ENCODE data around the gene SRC.

SRC gene

DNA sequence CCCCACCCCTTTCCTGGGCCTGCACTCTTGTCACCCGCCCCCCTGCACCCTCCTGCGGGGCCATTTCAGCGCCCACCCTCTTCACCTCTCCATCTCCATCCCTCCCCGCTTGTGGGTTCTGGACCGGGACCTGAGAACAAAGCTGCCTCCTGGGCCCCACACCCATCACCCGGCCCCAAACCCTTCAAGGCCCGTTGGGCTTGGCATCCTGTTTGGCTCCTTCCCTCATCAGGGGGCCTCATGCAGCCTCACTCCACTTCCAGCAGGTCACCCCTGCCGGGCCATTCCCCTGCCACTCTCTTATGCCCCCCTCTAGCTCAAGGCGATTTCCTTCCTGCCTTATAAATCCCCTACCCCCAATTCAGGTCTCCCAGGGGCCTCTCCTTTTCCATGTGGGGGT, 67.4 kb downstream of the SRC start:
- no peak for DNase-seq (ENCODE audit: low read depth)

DNA sequence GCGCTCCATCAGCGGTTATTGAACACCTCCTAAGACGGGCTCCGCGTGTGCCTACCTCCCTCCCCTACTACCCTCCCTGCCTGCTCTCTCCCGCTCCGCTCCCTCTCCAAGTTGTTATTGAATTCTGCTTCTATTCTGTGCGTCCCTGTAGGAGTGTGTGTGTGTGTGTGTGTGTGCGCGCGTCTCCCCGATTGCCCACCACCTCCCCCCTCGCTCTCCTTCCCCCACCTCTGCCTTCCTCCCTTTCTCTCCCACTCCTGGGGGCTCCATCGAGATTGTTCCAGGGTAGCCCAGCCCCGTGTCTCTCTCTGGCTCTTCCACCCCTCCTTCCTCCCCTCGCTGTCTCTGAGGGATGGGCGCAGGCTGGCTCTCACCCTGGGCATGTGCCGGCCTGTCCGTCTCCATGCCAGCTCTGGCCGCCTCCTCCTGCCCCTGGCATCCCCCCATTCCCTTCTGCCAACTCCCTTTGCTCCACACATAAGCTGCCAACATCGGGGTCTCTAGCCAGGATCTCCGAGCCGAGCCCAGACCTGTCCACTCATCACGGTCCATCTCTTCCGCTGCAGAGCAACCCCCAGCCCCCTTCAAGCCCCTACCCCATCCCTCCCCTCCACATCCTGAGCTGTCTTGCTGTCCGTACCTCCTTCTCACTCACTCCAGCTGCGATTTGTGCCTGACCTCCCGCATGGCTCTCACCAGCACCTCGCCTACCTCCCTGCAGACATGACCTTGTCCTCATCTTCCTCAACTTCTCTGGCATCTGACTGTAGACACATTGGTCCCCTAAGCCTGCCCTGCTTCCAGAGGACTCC, 68.5 kb downstream of the SRC start:
- DNase-seq (ENCODE audit: low read depth): no peak

- no peak for DNase-seq (ENCODE audit: low read depth)
Observed at GRCh38 chr20:37415118-37416085, 69.5 kb downstream of the SRC start.

DNA sequence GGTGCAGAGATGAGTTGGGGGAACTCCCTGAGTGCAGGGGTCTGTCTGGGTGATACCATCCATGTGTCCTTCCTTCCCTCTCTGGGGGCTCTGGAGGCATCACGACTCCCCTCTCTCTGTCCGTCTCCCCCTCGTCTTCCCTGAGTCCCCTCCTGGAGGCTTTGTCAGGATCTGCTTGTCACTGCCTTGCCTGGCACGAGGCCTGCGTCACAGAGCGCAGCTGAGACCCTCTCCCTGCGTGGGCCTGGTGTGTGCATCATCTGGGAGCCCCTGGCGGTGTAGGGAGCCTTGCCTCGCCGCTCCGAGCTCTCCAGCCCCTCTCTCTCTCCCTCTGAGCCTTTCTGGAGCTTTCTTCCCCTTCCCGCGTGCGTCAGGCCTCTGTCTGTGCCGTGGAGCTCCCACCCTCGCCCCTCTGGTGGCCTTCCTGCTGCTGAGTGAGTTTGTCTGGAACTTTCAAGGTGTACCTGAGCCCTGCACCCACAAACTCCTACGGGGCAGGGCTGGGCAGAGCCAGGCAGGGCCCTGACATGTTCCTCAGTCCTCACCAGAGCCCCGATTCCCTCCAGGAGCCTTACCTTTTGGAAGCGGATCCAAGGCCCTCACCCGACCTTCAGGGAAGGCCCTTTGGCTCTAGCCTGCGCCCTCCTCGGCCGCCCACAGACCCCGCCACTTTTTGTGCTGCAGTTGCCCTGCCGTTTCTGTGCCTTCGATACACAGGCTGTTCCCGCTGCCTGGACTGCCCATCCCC, 70.3 kb downstream of the SRC start:
- DNase-seq (ENCODE audit: low read depth): no peak

DNA sequence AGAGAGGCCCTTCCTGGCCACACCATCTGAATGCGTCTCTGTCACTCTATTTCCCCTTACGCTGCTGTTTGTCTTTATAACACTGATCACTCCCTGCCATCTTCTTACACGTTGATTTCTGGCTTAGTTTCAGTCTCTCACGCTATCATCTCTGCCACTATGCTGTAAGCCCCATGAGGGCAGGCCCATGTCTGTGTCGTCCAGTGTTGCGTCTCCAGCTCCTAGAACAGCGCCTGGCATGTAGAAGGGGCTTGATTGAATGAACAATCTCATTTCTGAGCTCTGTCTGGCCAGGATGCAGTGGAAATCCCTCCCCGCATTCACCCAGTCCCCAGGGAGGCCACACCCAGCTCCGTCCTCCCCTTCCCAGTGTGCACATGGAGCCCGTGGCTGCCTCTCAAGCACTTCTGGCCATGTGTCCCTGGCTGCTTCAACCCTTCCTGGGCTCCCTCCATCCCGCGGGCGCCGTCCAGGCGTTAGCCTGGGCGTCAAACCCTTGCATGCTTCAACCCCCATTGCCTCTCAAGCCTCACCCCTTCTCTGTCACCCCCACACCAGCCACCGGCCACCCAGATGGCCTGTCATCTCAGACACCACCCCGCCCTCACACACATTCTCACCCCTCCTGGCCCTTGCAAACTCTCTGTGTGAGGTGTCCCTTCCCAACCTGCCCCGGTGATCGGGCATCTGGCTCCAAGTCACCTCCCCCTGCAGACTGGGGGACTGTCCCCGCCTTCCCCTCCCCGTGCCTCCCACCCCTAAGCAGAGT, 71.1 kb downstream of the SRC start:
- DNase-seq (ENCODE audit: low read depth): no peak

DNA sequence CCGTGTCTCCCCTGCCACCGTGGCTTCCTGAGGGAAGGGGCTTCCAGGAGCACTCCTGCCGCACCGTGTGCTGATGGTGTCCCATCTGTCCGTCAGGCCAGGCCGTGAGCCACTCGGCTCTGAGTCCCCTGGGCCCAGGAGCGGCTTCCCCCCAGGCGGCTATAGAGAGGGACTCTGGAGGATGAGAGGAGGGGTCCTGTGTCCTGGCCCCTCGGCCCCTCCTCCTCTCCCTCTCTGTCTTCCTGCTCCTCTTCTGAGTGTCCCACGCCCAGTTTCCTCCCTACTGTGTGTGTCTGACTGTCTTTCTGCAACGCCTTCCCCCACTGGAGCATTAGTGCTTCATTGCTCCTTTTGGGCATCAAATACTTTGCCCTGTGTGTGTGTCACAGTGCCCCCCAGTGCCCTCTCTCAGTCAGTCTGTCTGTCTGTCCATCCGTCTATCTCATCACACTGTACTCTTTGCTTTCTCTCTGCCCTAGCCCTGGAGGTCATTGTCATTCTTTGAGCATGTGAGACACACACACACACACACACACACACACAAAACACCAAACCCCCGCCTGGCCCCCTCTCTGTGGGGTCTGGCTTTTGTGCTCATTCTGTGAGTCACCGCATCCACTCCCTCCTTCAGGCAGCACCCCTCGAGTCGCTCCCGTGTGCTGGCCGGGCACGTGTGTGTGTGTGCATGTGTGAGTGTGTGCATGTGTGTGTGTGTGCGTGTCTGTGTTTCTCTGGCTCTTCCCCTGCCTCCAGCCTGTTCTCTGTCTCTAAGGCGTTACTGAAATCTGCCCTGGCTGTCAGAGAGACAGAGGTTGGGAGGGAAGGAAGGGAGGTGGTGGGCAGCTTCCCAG, 71.9 kb downstream of the SRC start:
- DNase-seq (ENCODE audit: low read depth): no peak

- DNase-seq (ENCODE audit: low read depth): no peak
Observed at GRCh38 chr20:37418591-37419109, 72.7 kb downstream of the SRC start.

- DNase-seq (ENCODE audit: low read depth): no peak
Observed at GRCh38 chr20:37419307-37419706, 73.4 kb downstream of the SRC start.

GRCh38 chr20:37419774-37420542, 74.0 kb downstream of the SRC start:
- DNase-seq (ENCODE audit: low read depth): no peak

GRCh38 chr20:37420610-37421009, 74.7 kb downstream of the SRC start:
- DNase-seq (ENCODE audit: low read depth): no peak

GRCh38 chr20:37421060-37421905, 75.3 kb downstream of the SRC start:
- DNase-seq (ENCODE audit: low read depth): no peak

DNA sequence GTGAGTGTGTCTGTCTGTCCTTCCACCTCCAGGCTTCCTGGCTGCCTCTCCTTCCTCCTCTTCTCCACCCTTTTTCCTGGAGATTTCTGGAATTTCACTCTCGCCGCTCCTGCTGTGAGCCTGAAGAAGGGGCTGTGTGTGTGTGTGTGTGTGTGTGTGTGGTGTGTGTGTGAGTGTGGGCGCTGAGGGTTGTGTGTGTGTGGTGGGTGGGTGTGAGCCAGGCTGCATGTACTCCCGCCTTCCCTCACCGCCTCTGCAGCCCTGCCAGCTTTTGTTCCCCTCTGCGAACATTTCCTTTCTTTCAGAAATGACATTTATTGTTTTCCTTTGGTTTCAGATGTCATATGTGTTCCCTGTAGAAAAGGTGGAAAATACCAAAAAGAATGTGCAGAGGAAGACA, 76.0 kb downstream of the SRC start:
- DNase-seq (ENCODE audit: low read depth): no peak

DNA sequence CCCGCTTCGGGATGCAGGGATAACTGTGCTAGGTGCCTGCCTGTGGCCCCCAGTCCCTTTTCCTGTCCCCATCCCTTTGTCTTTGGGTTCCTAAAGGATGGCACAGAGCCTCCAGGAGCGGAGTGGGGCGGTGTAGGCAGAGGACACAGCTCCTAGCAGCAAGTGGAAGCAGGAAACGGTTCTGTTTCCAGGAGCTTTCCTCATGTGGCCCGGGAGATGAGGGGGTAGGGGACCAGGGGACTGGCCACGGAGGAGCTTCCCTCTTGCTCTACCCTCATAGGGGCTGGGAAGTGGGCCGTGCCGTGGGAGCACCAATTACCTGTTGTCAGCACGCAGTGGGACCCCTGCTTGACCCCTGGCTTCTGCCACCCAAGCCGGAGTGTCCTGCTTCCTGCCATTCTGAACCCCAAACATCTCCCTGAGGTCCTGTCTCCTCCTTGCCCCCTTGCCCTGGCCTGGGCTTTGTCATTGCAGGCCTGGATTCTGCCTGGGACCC, 76.9 kb downstream of the SRC start:
- no peak for DNase-seq (ENCODE audit: low read depth)

- DNase-seq (ENCODE audit: low read depth): no peak
Observed at GRCh38 chr20:37423545-37423944, 77.6 kb downstream of the SRC start.

GRCh38 chr20:37424062-37424851, 78.3 kb downstream of the SRC start:
- no peak for DNase-seq (ENCODE audit: low read depth)

DNA sequence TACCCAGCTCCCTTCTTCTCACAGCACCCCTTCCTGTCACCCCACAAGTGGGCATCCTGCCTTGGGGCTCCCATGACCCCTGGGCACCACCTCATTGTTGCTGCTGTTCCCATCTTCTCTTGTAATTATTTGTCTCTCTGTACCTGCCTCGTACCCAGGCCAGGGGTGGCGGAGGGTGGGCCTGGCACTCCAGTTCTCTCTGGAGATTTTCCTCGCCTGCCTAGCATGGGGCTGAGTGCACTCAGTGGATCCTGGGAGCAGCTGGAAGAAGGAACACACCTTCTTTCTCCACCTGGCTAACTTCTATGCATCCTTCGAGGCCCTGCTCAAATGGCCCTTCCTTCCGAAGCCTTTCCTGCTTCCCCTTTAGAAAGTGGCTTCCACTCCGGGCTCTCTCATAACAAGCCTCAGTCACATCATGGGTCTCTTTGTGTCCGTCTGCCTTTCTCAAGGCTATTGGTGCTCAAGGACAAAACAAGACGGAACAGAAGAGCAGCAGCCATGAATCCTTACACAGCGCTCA, 79.2 kb downstream of the SRC start:
- DNase-seq (ENCODE audit: low read depth): no peak

DNA sequence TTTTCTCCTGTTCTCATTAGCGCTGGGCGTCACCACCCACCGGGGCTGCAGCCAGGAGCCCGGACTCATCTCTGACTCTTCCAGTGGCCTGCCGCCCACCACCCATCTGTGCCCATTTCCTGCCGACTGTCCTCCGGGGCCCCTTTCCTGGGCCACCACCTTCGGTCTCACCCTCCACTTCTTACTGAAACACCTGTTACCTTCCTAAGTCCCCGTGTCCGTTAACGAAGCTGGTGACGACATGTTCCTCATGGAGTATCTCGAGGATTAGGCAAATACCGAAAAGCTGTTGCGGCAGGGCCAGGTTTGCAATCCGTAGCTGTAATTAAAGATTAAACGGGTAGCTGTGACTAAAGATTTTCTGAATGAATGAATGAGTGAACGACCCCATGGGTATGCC, 80.2 kb downstream of the SRC start:
- DNase-seq (ENCODE audit: low read depth): no peak
